ENCODE measurements around the gene F8A3. TPM values are rescaled to one million over a fixed set of nuclear protein-coding genes. Genes with fewer than 3 reads are reported as not detected.

F8A3 gene
- total RNA-seq, 1 experiment from 2014 or later = 0.54 TPM

GRCh38 chrX:155435744-155436112, 22.7 kb downstream of the F8A3 start:
- intact Hi-C loops (cut with micrococcal nuclease; ENCODE audit: unreplicated experiment) = no loop called here
- in situ Hi-C loops (cut with HindIII; ENCODE audit: low pct_unique_long_range_greater_than_20kb, low sequenced_read_pairs) = no loop called here
- CTCF ChIA-PET = no interaction called here

DNA sequence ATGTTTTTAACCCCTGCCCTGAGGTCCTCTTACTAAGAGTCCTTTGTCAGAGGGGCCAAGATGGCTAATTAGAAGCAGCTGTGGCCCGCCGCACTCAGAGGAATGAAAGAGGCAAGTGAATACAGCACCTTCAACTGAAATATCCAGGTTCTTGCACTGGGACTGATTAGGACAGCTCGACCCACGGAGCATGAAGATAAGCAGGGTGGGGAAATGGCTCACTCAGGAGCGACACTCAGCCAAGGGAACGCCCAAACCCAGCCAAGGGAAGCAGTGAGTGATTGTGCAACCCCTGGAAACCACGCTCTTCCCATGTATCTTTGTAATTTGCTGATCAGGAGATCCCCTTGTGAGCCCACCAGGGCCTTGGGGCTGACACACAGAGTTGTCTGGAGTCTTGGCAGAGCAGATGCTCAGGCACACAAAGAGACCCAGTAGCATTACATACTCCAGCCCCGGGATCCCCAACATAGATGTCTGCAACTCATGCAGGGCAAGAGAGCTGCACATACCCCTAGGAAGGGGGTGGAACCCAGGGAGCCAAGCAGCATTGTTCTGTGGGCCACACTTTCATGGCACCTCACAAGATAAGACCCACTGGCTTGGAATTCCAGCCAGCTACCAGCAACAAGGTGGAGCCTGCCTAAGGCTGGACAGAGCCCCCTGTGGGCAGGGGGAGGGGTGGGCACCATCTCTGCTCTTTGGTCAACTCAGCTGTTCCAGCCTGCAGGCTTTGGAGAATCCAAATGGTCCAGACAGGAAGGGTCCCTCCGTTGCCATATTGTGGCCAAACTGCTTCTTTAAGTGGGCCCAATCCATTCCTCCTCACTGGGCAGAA, 23.3 kb downstream of the F8A3 start:
- intact Hi-C loops (cut with micrococcal nuclease; ENCODE audit: unreplicated experiment) (no loop called here), in situ Hi-C loops (cut with HindIII; ENCODE audit: low pct_unique_long_range_greater_than_20kb, low sequenced_read_pairs) (no loop called here)
- Histone ChIP-seq H3K27ac (ENCODE audit: low read length) (no peak overlapping the region), H3K27me3 (ENCODE audit: control insufficient read depth, insufficient read depth, low read length) (no peaks in the 10 kb centered on the region), H3K4me3 (ENCODE audit: low read depth in 2 of 2, low read length in 2 of 2) (no peak overlapping the region), H3K36me3 (ENCODE audit: control insufficient read depth, insufficient read depth, low read length) (no peaks in the 10 kb centered on the region), H3K9me3 (ENCODE audit: control insufficient read depth, insufficient read depth, low read depth, low read length) (no peaks in the 10 kb centered on the region), H3K4me1 (ENCODE audit: control insufficient read depth, insufficient read depth, low read length) (no peaks in the 10 kb centered on the region)
- DNase-seq (ENCODE audit: low read depth, low spot score) (no peak), ATAC-seq (no peak)
- TF ChIP-seq POLR2AphosphoS5 (IDR thresholded peaks at IDR 0.05; ENCODE audit: low read depth, low read length) = no peak
- TF ChIP-seq SIN3A (IDR thresholded peaks at IDR 0.05; ENCODE audit: borderline replicate concordance, insufficient read depth, low read depth, low read length) = no peak
- TF ChIP-seq, protein P1, sequence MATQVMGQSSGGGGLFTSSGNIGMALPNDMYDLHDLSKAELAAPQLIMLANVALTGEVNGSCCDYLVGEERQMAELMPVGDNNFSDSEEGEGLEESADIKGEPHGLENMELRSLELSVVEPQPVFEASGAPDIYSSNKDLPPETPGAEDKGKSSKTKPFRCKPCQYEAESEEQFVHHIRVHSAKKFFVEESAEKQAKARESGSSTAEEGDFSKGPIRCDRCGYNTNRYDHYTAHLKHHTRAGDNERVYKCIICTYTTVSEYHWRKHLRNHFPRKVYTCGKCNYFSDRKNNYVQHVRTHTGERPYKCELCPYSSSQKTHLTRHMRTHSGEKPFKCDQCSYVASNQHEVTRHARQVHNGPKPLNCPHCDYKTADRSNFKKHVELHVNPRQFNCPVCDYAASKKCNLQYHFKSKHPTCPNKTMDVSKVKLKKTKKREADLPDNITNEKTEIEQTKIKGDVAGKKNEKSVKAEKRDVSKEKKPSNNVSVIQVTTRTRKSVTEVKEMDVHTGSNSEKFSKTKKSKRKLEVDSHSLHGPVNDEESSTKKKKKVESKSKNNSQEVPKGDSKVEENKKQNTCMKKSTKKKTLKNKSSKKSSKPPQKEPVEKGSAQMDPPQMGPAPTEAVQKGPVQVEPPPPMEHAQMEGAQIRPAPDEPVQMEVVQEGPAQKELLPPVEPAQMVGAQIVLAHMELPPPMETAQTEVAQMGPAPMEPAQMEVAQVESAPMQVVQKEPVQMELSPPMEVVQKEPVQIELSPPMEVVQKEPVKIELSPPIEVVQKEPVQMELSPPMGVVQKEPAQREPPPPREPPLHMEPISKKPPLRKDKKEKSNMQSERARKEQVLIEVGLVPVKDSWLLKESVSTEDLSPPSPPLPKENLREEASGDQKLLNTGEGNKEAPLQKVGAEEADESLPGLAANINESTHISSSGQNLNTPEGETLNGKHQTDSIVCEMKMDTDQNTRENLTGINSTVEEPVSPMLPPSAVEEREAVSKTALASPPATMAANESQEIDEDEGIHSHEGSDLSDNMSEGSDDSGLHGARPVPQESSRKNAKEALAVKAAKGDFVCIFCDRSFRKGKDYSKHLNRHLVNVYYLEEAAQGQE (IDR thresholded peaks at IDR 0.05; ENCODE audit: insufficient read depth in 1 of 2, low read depth in 2 of 2, low read length in 1 of 2) = no peak
- TF ChIP-seq TCF7L2 (IDR thresholded peaks at IDR 0.05; ENCODE audit: low read depth, low read length) = no peak
- TF ChIP-seq, protein P2, sequence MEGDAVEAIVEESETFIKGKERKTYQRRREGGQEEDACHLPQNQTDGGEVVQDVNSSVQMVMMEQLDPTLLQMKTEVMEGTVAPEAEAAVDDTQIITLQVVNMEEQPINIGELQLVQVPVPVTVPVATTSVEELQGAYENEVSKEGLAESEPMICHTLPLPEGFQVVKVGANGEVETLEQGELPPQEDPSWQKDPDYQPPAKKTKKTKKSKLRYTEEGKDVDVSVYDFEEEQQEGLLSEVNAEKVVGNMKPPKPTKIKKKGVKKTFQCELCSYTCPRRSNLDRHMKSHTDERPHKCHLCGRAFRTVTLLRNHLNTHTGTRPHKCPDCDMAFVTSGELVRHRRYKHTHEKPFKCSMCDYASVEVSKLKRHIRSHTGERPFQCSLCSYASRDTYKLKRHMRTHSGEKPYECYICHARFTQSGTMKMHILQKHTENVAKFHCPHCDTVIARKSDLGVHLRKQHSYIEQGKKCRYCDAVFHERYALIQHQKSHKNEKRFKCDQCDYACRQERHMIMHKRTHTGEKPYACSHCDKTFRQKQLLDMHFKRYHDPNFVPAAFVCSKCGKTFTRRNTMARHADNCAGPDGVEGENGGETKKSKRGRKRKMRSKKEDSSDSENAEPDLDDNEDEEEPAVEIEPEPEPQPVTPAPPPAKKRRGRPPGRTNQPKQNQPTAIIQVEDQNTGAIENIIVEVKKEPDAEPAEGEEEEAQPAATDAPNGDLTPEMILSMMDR (IDR thresholded peaks at IDR 0.05) = no peak
- ChIA-PET POLR2A (no interaction called here), CTCF (no interaction called here)
- no TSS peak for BruUV-seq (replicated peaks)

More at GRCh38 chrX:155435744-155436112, 22.7 kb downstream of the F8A3 start:
- H3K27ac ChIP-seq (ENCODE audit: low read length) = no peak overlapping the region
- no TSS peak for BruUV-seq (replicated peaks)
- POLR2A ChIA-PET = no interaction called here
- H3K4me3 ChIP-seq (ENCODE audit: low read depth in 2 of 2, low read length in 2 of 2) = no peak overlapping the region
- TF ChIP-seq SIN3A (IDR thresholded peaks at IDR 0.05; ENCODE audit: borderline replicate concordance, insufficient read depth, low read depth, low read length) (no peak), TCF7L2 (IDR thresholded peaks at IDR 0.05; ENCODE audit: low read depth, low read length) (no peak), POLR2AphosphoS5 (IDR thresholded peaks at IDR 0.05; ENCODE audit: low read depth, low read length) (no peak)
- TF ChIP-seq, protein P2 (IDR thresholded peaks at IDR 0.05) = no peak
- TF ChIP-seq, protein P1 (IDR thresholded peaks at IDR 0.05; ENCODE audit: insufficient read depth in 1 of 2, low read depth in 2 of 2, low read length in 1 of 2) = no peak
- DNase-seq (ENCODE audit: low read depth, low spot score) (no peak), ATAC-seq (no peak)
- no peaks in the 10 kb centered on the region for H3K9me3 ChIP-seq (ENCODE audit: control insufficient read depth, insufficient read depth, low read depth, low read length)
- H3K4me1 ChIP-seq (ENCODE audit: control insufficient read depth, insufficient read depth, low read length) = no peaks in the 10 kb centered on the region
- H3K36me3 ChIP-seq (ENCODE audit: control insufficient read depth, insufficient read depth, low read length) = no peaks in the 10 kb centered on the region
- H3K27me3 ChIP-seq (ENCODE audit: control insufficient read depth, insufficient read depth, low read length) = no peaks in the 10 kb centered on the region

Measured in Panc1 (cell line).